Body of pancreas (tissue), 4 donors: ENCODE results near the gene EAF2.

Experiments used
- CTCF ChIP-seq, 7 experiments: fragments of 450-650 bp in 4 of 7; fragments of 200-600 bp in 3 of 7; sonication (generic) in 3 of 7; IDR thresholded peaks; one replicate each; pipeline ENCODE4 v1.5.1; 2016 to 2019; ENCODE audit warnings: antibody characterized with exemption in 7 of 7
- POLR2A ChIP-seq, 3 donors: fragments of 450-650 bp; IDR thresholded peaks; one replicate each; pipeline ENCODE4 v1.6.1; 2016; ENCODE audit warnings: antibody characterized with exemption in 3 of 3, mild to moderate bottlenecking in 2 of 3

GRCh38 chr3:121817753-121818152, 17.3 kb upstream of the EAF2 start:
- no peak for TF ChIP-seq CTCF (IDR thresholded peaks at IDR 0.05)
- no peak for TF ChIP-seq POLR2A (IDR thresholded peaks at IDR 0.05)
